Smooth muscle cell (in vitro differentiated cells): Measurements from ENCODE around the gene FGD5. TPM values are rescaled to one million over a fixed set of nuclear protein-coding genes. Genes with fewer than 3 reads are reported as not detected.

ENCODE experiments used
- DNase-seq: peaks from one replicate; lab custom pipeline; 2025; ENCODE audit not compliant: unreplicated experiment; lab: John Stamatoyannopoulos, UW
- H2AFZ ChIP-seq: fragments of 200-600 bp; sonication (generic); 2 replicates; pipeline ENCODE4 v1.6.0; 2016; ENCODE audit warnings: antibody characterized with exemption, low read depth, mild to moderate bottlenecking
- H3F3A ChIP-seq: fragments of 200-600 bp; sonication (generic); 2 replicates; pipeline ENCODE4 v1.6.0; 2017; ENCODE audit warnings: antibody characterized with exemption, low read depth
- H3K27ac ChIP-seq: fragments of 200-600 bp; sonication (generic); 2 replicates; pipeline ENCODE4 v1.5.1; 2016; ENCODE audit warnings: low read depth, mild to moderate bottlenecking
- H3K27me3 ChIP-seq: fragments of 200-600 bp; sonication (generic); 2 replicates; pipeline ENCODE4 v1.6.1; 2016; ENCODE audit warnings: low read depth, mild to moderate bottlenecking
- H3K36me3 ChIP-seq: fragments of 200-600 bp; sonication (generic); 2 replicates; pipeline ENCODE4 v1.5.1; 2016; ENCODE audit warnings: low read depth
- H3K4me1 ChIP-seq: fragments of 200-600 bp; sonication (generic); 2 replicates; pipeline ENCODE4 v1.5.1; 2016; ENCODE audit warnings: low read depth
- H3K4me2 ChIP-seq: fragments of 200-600 bp; sonication (generic); 2 replicates; pipeline ENCODE4 v1.6.0; 2016; ENCODE audit warnings: mild to moderate bottlenecking
- H3K4me3 ChIP-seq: fragments of 200-600 bp; sonication (generic); 2 replicates; pipeline ENCODE4 v1.5.1; 2016; ENCODE audit warnings: mild to moderate bottlenecking
- H3K79me2 ChIP-seq: fragments of 200-600 bp; sonication (generic); 2 replicates; pipeline ENCODE4 v1.6.0; 2016; ENCODE audit warnings: low read depth, mild to moderate bottlenecking
- H3K9ac ChIP-seq: fragments of 200-600 bp; sonication (generic); 2 replicates; pipeline ENCODE4 v1.6.0; 2016; ENCODE audit warnings: low read depth
- H3K9me3 ChIP-seq: fragments of 200-600 bp; sonication (generic); replicated peaks from 2 replicates; pipeline ENCODE4 v1.5.1; 2016; ENCODE audit warnings: low read depth
- H4K20me1 ChIP-seq: fragments of 200-600 bp; sonication (generic); 2 replicates; pipeline ENCODE4 v1.6.0; 2016; ENCODE audit warnings: low read depth
- WGBS: methylation state at CpG from one replicate; pipeline ENCODE4 v1.1.7; 2016; ENCODE audit warnings: low lambda C conversion rate; 5-methylcytosine and 5-hydroxymethylcytosine counted together
- polyA plus RNA-seq: library from polyadenylated mRNA; unstranded; fragments of >200 nt; fragmentation: Nextera tagmentation; extraction: Ambion mirVana; gene quantifications from 2 replicates; pipeline ENCODE4 v1.2.1, GENCODE V29; 2016
- total RNA-seq: library from RNA; depleted of rRNA; stranded (reverse); fragments of >200 nt; gene quantifications from 2 replicates; pipeline ENCODE4 v1.2.3, GENCODE V29; 2014
- TF ChIP-seq, protein P1 (sequence below): fragments of 200-600 bp; sonication (generic); IDR thresholded peaks from 2 replicates; pipeline ENCODE4 v1.5.1; 2017; ENCODE audit warnings: borderline replicate concordance, mild to moderate bottlenecking, antibody characterized with exemption; ENCODE audit not compliant: insufficient read depth, poor library complexity, severe bottlenecking

The FGD5 gene
- total and polyA plus RNA-seq, 2 experiments from 2014 or later = 0.63 to 0.71 TPM

- no peaks in the 10 kb centered on the region for H3K27me3 ChIP-seq
- H3K9ac ChIP-seq = no peak overlapping the region
- no peaks in the 10 kb centered on the region for H3K4me1 ChIP-seq
- TF ChIP-seq, protein P1, sequence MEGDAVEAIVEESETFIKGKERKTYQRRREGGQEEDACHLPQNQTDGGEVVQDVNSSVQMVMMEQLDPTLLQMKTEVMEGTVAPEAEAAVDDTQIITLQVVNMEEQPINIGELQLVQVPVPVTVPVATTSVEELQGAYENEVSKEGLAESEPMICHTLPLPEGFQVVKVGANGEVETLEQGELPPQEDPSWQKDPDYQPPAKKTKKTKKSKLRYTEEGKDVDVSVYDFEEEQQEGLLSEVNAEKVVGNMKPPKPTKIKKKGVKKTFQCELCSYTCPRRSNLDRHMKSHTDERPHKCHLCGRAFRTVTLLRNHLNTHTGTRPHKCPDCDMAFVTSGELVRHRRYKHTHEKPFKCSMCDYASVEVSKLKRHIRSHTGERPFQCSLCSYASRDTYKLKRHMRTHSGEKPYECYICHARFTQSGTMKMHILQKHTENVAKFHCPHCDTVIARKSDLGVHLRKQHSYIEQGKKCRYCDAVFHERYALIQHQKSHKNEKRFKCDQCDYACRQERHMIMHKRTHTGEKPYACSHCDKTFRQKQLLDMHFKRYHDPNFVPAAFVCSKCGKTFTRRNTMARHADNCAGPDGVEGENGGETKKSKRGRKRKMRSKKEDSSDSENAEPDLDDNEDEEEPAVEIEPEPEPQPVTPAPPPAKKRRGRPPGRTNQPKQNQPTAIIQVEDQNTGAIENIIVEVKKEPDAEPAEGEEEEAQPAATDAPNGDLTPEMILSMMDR = no peak
- no peak overlapping the region for H3K27ac ChIP-seq
- 86% methylated on average over 1 of the region's 1 CpG for WGBS
- no peak for DNase-seq
- no peaks in the 10 kb centered on the region for H3K9me3 ChIP-seq
- no peak overlapping the region for H2AFZ ChIP-seq
- no peak overlapping the region for H3K4me3 ChIP-seq
- peaks cover 23% of the 10 kb centered on the region for H4K20me1 ChIP-seq
- peaks cover 11% of the 10 kb centered on the region for H3K36me3 ChIP-seq
- peaks cover 63% of the 10 kb centered on the region for H3K79me2 ChIP-seq
- no peak overlapping the region for H3K4me2 ChIP-seq
- H3F3A ChIP-seq = no peaks in the 10 kb centered on the region
Measured at GRCh38 chr3:14969671-14970070, 150.9 kb downstream of the FGD5 start.

DNA sequence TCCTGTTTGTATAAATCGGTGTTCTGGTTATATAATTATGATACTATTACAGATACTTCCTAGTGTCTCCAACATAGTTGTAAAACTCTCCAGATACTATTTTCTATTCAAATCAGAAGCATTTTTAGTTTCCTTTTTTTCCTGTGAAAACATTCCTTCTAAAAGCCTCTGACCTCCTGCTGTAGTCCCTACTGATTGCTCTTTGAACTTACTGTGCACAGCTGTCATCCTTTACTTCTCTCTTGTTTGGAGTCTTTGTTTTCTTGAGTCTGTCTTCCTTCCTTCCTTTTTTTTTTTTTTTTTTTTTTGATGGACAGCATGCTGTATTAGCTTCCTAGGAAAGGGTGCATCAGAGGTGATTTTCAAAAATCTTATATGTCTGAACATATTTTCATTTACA lies 157.6 kb downstream of the FGD5 start:
- Histone ChIP-seq H3K36me3 (peaks cover 11% of the 10 kb centered on the region), H3K27me3 (no peaks in the 10 kb centered on the region), H3K4me1 (peaks cover 17% of the 10 kb centered on the region), H3K79me2 (peaks cover 77% of the 10 kb centered on the region), H3K9me3 (no peaks in the 10 kb centered on the region), H4K20me1 (peaks cover 76% of the 10 kb centered on the region), H3K4me3 (no peak overlapping the region), H3K9ac (no peak overlapping the region), H3K4me2 (no peak overlapping the region), H3F3A (no peaks in the 10 kb centered on the region), H3K27ac (no peak overlapping the region), H2AFZ (no peak overlapping the region)
- DNase-seq = no peak
- 92% methylated on average over 1 of the region's 1 CpG for WGBS
- TF ChIP-seq, protein P1 = no peak

DNA sequence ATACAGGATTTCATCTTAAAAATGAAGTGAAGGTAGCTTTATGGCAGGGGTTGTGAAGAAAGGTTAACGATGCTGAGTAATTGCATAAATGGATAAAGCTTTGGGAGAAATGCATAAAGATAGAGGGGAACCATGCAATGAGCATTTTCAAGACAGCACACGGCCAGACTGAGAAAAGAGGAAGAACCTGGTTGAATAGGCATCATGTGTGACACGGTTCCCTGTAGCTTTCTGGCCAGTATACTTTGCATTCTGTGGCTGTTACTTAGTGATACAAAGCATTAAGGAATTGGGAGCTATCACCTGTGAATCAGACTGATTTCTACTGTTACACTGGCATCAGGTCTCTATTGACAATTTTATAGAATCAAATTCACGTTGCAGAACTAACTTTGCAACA lies 161.9 kb downstream of the FGD5 start:
- H3K27me3 ChIP-seq = no peaks in the 10 kb centered on the region
- H3K79me2 ChIP-seq = peaks cover 80% of the 10 kb centered on the region
- no peak overlapping the region for H3K4me3 ChIP-seq
- TF ChIP-seq, protein P1 = no peak
- WGBS = 89% methylated on average over 4 of the region's 4 CpGs
- no peak overlapping the region for H3K9ac ChIP-seq
- no peak overlapping the region for H3K27ac ChIP-seq
- peaks cover 81% of the 10 kb centered on the region for H4K20me1 ChIP-seq
- DNase-seq = no peak
- H3K36me3 ChIP-seq = no peaks in the 10 kb centered on the region
- H3K4me2 ChIP-seq = no peak overlapping the region
- peaks cover 17% of the 10 kb centered on the region for H3K4me1 ChIP-seq
- no peak overlapping the region for H2AFZ ChIP-seq
- no peaks in the 10 kb centered on the region for H3K9me3 ChIP-seq
- no peaks in the 10 kb centered on the region for H3F3A ChIP-seq

Other genes with a start within 250 kb of the FGD5 start
- 9.7 and 12.0 TPM in 2 replicates for gene CCDC174, start 167.2 kb upstream of the FGD5 start, total RNA-seq
- gene CCDC174, start 167.2 kb upstream of the FGD5 start, polyA plus RNA-seq = 20.5 and 25.2 TPM in 2 replicates
- gene C3orf20, start 143.8 kb upstream of the FGD5 start, total RNA-seq = not detected in 2 replicates
- gene C3orf20, start 143.8 kb upstream of the FGD5 start, polyA plus RNA-seq = 0.07 TPM in 1 of 2 replicates, not detected in the other
- gene NR2C2, start 128.6 kb downstream of the FGD5 start, total RNA-seq = 28.5 and 28.7 TPM in 2 replicates
- 11.6 and 11.7 TPM in 2 replicates for gene NR2C2, start 128.6 kb downstream of the FGD5 start, polyA plus RNA-seq
- 6.4 and 18.9 TPM in 2 replicates for gene MRPS25, start 246.4 kb downstream of the FGD5 start, total RNA-seq
- 22.1 and 33.5 TPM in 2 replicates for gene MRPS25, start 246.4 kb downstream of the FGD5 start, polyA plus RNA-seq